AG20443 (cell line): ENCODE data around the gene EP300.
A peak's percentile ranks its signal among the peaks of the same experiment; 100 is the strongest.

Experiments
- DNase-seq: peaks from one replicate; pipeline ENCODE4 v3.0.0; 2012; ENCODE audit warnings: low spot score, mixed read lengths

EP300 gene

DNA sequence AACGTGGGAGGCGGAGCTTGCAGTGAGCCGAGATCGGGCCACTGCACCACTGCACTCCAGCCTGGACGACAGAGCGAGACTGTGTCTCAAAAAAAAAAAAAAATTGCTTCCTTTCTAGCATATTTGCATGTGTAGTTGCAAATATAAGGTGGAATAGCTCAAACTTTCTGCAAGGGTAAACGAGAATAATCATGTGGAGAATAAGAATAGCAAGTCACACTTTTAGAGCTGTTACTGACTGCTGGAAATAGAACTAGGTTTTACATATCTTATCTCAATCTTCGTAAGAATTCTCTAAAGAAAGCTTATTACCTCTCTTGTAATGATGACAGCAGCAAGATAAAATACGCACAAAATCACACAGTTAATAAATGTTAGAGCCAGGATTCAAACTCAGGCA lies 114.3 kb downstream of the EP300 start:
- DNase-seq, result no peak

GRCh38 chr22:41215409-41215808 lies 123.0 kb downstream of the EP300 start:
- DNase-seq, result no peak

DNA sequence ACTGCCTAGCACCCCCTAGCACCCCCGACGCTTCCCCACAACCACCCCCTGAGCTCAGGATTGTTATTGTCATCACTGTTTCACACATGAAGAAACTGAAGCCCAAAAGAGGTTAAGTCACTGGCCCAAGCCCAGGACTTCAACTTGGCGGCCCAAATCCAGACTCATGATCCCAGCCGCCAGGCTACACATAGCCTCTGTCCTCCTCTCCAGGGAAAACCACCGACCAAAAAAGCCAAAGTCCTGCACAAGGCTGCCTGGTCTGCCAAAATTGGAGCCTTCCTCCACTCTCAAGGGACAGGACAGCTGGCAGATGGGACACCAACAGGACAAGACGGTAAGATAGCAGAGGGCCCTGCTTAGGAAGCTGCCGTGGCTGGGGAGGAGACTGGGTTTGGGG lies 123.5 kb downstream of the EP300 start:
- no peak for DNase-seq

DNA sequence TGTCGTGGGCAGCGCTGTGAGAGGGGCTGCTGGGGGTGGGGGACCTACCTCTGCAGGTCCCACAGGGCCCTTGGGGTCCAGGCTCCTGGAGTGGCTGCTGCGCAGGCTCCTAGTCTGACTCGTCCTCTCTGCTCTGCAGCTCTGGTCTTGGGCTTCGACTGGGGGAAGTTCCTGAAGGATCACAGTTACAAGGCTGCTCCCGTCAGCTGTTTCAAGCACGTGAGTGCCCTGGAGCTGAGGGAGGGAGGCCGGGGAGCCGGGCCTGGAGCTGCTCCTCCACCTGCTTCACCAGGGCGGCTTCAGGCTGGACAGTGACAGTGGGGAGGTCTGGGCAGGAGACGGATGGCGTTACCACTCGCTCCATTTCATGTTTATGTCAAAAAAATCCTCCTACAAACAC lies 124.6 kb downstream of the EP300 start:
- DNase-seq, result no peak

- DNase-seq, result peak; percentile 83
These were observed 125.3 kb downstream of the EP300 start for GRCh38 chr22:41217553-41218157.

DNA sequence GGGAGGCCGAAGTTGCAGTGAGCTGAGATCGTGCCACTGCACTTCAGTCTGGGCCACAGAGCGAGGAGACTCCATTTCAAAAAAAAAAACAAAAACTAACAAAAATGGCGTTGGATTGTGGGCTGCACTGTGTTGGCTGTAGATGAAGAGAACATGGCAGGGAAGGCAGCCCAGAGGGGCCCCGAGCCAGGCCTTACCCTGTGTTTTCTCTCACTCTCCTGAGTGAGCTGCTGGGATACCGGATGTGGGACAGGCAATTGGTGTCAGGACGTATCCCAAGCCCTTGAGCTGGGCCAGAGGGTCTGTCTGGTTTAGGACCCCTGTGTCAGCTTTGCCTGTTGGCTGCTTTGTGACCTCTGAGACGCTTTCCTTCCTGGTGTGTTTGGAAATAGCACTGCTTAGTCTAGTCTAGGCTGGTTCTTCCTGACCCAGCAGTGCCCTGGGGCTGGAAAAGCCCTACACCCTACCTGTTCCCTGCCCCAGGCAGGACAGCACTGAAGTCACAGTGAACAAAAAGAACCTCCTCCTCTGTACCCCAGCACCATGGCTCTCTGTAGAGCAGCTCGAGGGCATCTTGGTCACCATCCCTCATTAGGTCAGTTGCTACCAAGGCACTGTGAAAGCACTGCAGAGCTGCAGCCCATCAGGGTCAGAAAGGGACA lies 130.6 kb downstream of the EP300 start:
- DNase-seq, result no peak

- DNase-seq, result no peak
These were observed 131.1 kb downstream of the EP300 start for GRCh38 chr22:41223535-41223934.

DNA sequence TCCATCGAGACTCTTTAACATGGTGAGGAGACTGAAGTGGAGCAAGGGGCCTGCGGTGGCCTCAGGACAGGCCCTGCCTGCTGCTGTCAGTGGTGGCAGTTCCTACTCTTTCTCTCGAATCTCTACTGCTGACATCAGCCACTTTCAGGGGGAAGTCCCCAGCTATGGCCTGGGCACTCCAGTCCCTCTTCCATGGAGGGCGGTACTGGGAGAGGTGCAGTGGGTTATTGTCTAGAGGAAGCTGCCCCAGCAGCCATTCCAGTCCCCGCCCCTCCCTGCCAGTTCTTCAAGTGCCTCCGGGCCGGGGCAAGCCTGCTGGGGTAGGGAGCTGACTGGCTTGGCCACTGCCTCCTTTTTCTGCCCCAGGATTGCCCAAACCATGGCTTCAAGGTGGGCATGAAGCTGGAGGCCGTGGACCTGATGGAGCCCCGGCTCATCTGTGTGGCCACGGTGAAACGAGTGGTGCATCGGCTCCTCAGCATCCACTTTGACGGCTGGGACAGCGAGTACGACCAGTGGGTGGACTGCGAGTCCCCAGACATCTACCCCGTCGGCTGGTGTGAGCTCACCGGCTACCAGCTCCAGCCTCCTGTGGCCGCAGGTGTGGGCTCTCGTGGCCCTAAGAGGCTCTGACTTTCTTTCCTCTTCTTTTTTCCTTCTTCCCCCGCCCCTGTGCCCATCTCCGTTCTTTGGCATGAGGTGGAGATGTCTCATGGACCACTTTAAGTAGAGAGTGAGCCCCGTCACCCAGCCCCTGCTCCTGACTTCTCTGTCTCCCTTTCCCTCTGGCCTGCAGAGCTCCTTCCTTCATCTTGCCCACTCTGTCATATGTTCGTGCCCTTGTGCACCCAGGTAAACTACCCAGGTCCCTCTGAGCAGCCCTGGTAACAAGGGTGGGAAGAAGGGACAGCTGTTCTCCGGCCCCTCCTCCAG lies 134.6 kb downstream of the EP300 start:
- DNase-seq, result no peak

- DNase-seq, result no peak
These were observed 136.8 kb downstream of the EP300 start for GRCh38 chr22:41229215-41229614.
